Stimulated activated CD4-positive, alpha-beta T cell treated with anti-CD3 and anti-CD28 coated beads, Interleukin-1b, Interleukin-23, amount 100 ng/mL, for 4 hours (primary cell): ENCODE data around the gene PPP1R1A.

ENCODE experiments used
- DNase-seq, 2 donors: peaks; one replicate each; pipeline ENCODE4 v3.0.0-alpha.2; 2020; ENCODE audit warnings: low read depth in 2 of 2

Gene PPP1R1A

GRCh38 chr12:54588110-54588889, at the start of gene PPP1R1A:
TSS of gene PPP1R1A (minus strand) at chr12:54588659. CDS start at chr12:54588488, 171 bp downstream.
- peak in 1 of 2 donors; percentile 4 for DNase-seq

GRCh38 chr12:54634795-54635194, 46.3 kb upstream of the PPP1R1A start, which contains the start of gene LACRT:
TSS of gene LACRT (minus strand) at chr12:54634895. CDS start at chr12:54634841, 54 bp downstream.
- no peak for DNase-seq

GRCh38 chr12:54631988-54632728, 43.7 kb upstream of the PPP1R1A start:
- no peak for DNase-seq

- no peak for DNase-seq
These were observed 43.1 kb upstream of the PPP1R1A start for GRCh38 chr12:54631551-54631950.

GRCh38 chr12:54629925-54630324, 41.5 kb upstream of the PPP1R1A start:
- DNase-seq: no peak

- no peak for DNase-seq
These were observed 39.9 kb upstream of the PPP1R1A start for GRCh38 chr12:54628186-54628846.

GRCh38 chr12:54627304-54627703, 38.8 kb upstream of the PPP1R1A start:
- no peak for DNase-seq

- DNase-seq: no peak
These were observed 37.1 kb upstream of the PPP1R1A start for GRCh38 chr12:54625598-54625997.

- DNase-seq: no peak
These were observed 36.1 kb upstream of the PPP1R1A start for GRCh38 chr12:54624315-54625279.

GRCh38 chr12:54622463-54623183, 34.2 kb upstream of the PPP1R1A start:
- no peak for DNase-seq

GRCh38 chr12:54616933-54617680, 28.6 kb upstream of the PPP1R1A start:
- DNase-seq: no peak

- DNase-seq: no peak
These were observed 23.8 kb upstream of the PPP1R1A start for GRCh38 chr12:54612225-54612750.

GRCh38 chr12:54611715-54612149, 23.3 kb upstream of the PPP1R1A start:
- no peak for DNase-seq

- no peak for DNase-seq
These were observed 20.3 kb upstream of the PPP1R1A start for GRCh38 chr12:54608769-54609168.

- no peak for DNase-seq
These were observed 19.7 kb upstream of the PPP1R1A start for GRCh38 chr12:54608156-54608555.

- DNase-seq: no peak
These were observed 18.1 kb upstream of the PPP1R1A start for GRCh38 chr12:54606556-54606955.

GRCh38 chr12:54605138-54605970, 16.9 kb upstream of the PPP1R1A start:
- no peak for DNase-seq

- DNase-seq: no peak
These were observed 16.0 kb upstream of the PPP1R1A start for GRCh38 chr12:54604436-54604835.

GRCh38 chr12:54603872-54604271, 15.4 kb upstream of the PPP1R1A start:
- no peak for DNase-seq
